CD4-positive, CD25-positive, alpha-beta regulatory T cell (primary cell): ENCODE results near the gene IL1RAPL1. TPM values are rescaled to one million over a fixed set of nuclear protein-coding genes. Genes with fewer than 3 reads are reported as not detected.

Source experiments
- ATAC-seq, 2 donors: fragments of 150-1000 bp; cut with Tn5 transposase; one replicate each; pipeline ENCODE4 v1.10.0; 2021; ENCODE audit warnings: low read depth in 2 of 2, moderate number of reproducible peaks in 2 of 2, moderate library complexity in 1 of 2
- DNase-seq, 3 donors: peaks; one replicate each; pipeline versions ENCODE4 v3.0.0 to v3.0.0-alpha.2; 2012 to 2022; ENCODE audit warnings: mixed read lengths in 1 of 3
- H3K27ac ChIP-seq: one replicate; pipeline ENCODE4 v1.7.0; 2013; ENCODE audit warnings: mild to moderate bottlenecking, low read length; ENCODE audit not compliant: insufficient read depth, poor library complexity, severe bottlenecking
- H3K27me3 ChIP-seq: one replicate; pipeline ENCODE4 v1.7.0; 2013; ENCODE audit warnings: low read length; ENCODE audit not compliant: control insufficient read depth, insufficient read depth
- H3K36me3 ChIP-seq: one replicate; pipeline ENCODE4 v1.7.0; 2013; ENCODE audit warnings: mild to moderate bottlenecking, low read length, moderate library complexity; ENCODE audit not compliant: control insufficient read depth, insufficient read depth
- H3K4me1 ChIP-seq: 2 replicates; pipeline ENCODE4 v1.7.0; 2013; ENCODE audit warnings: mild to moderate bottlenecking, low read length; ENCODE audit not compliant: insufficient read depth, control insufficient read depth, poor library complexity, severe bottlenecking
- H3K4me3 ChIP-seq: one replicate; pipeline ENCODE4 v1.7.0; 2013; ENCODE audit warnings: low read depth, mild to moderate bottlenecking, low read length, moderate library complexity
- H3K9me3 ChIP-seq, 2 experiments: 1 replicate in 1 of 2; 2 replicates in 1 of 2; pipeline ENCODE4 v1.7.0; 2013; ENCODE audit warnings: low read length in 2 of 2, mild to moderate bottlenecking in 1 of 2, moderate library complexity in 1 of 2; ENCODE audit not compliant: control insufficient read depth in 2 of 2
- H3K27ac Mint-ChIP-seq, 3 donors: one replicate each; pipeline ENCODE4 v1.8.0; 2020 to 2022; ENCODE audit warnings: mild to moderate bottlenecking in 3 of 3, mixed read lengths in 3 of 3, moderate library complexity in 2 of 3
- H3K27me3 Mint-ChIP-seq: one replicate; pipeline ENCODE4 v1.8.0; 2022; ENCODE audit warnings: mild to moderate bottlenecking, mixed read lengths
- H3K36me3 Mint-ChIP-seq: one replicate; pipeline ENCODE4 v1.8.0; 2020; ENCODE audit warnings: mixed read lengths
- H3K4me1 Mint-ChIP-seq, 4 donors: one replicate each; pipeline ENCODE4 v1.8.0; 2020 to 2022; ENCODE audit warnings: mixed read lengths in 4 of 4, mild to moderate bottlenecking in 1 of 4
- H3K4me3 Mint-ChIP-seq, 4 donors: one replicate each; pipeline ENCODE4 v1.8.0; 2020 to 2022; ENCODE audit warnings: mild to moderate bottlenecking in 4 of 4, mixed read lengths in 4 of 4, moderate library complexity in 3 of 4
- H3K9me3 Mint-ChIP-seq, 7 donors: one replicate each; pipeline ENCODE4 v1.8.0; 2020 to 2022; ENCODE audit warnings: mixed read lengths in 7 of 7, mild to moderate bottlenecking in 3 of 7, moderate library complexity in 2 of 7
- polyA plus RNA-seq, 4 donors: library from polyadenylated mRNA; unstranded; fragments of 300-500 nt; fragmentation: Illumina TruSeq; gene quantifications; one replicate each; pipeline ENCODE4 v1.2.3, GENCODE V29; 2021
- total RNA-seq: library from RNA; stranded (reverse); gene quantifications from one replicate; pipeline ENCODE4 v1.2.3, GENCODE V29; 2022

IL1RAPL1 gene
- total and polyA plus RNA-seq, 5 donors from 2014 or later: not detected

- Mint-ChIP-seq H3K4me1 (no peaks in the 10 kb centered on the region), H3K9me3 (peaks cover 0 to 8% (median 0%) of the 10 kb centered on the region in 7 donors), H3K36me3 (no peaks in the 10 kb centered on the region), H3K4me3 (no peak overlapping the region), H3K27ac (no peak overlapping the region), H3K27me3 (no peaks in the 10 kb centered on the region)
- Histone ChIP-seq H3K27me3 (no peaks in the 10 kb centered on the region), H3K27ac (no peak overlapping the region), H3K9me3 (no peaks in the 10 kb centered on the region), H3K4me1 (no peaks in the 10 kb centered on the region), H3K4me3 (no peak overlapping the region), H3K36me3 (no peaks in the 10 kb centered on the region)
- DNase-seq (no peak), ATAC-seq (no peak)
These were observed 5.7 kb upstream of the IL1RAPL1 start for GRCh38 chrX:28581522-28581921.

GRCh38 chrX:28582511-28582910 lies 4.7 kb upstream of the IL1RAPL1 start:
- H3K4me1 Mint-ChIP-seq: no peaks in the 10 kb centered on the region
- no peaks in the 10 kb centered on the region for H3K36me3 Mint-ChIP-seq
- H3K4me3 Mint-ChIP-seq: no peak overlapping the region
- H3K36me3 ChIP-seq: no peaks in the 10 kb centered on the region
- DNase-seq (no peak), ATAC-seq (no peak)
- H3K27me3 ChIP-seq: no peaks in the 10 kb centered on the region
- H3K27ac ChIP-seq: no peak overlapping the region
- H3K27ac Mint-ChIP-seq: no peak overlapping the region
- no peaks in the 10 kb centered on the region for H3K27me3 Mint-ChIP-seq
- peaks cover 0 to 8% (median 0%) of the 10 kb centered on the region in 7 donors for H3K9me3 Mint-ChIP-seq
- no peak overlapping the region for H3K4me3 ChIP-seq
- H3K4me1 ChIP-seq: no peaks in the 10 kb centered on the region
- H3K9me3 ChIP-seq: peaks cover 0 to 1% of the 10 kb centered on the region in 2 experiments

- Histone ChIP-seq H3K9me3 (peaks cover 0 to 1% of the 10 kb centered on the region in 2 experiments), H3K36me3 (no peaks in the 10 kb centered on the region), H3K27ac (no peak overlapping the region), H3K4me1 (no peaks in the 10 kb centered on the region), H3K4me3 (no peak overlapping the region), H3K27me3 (no peaks in the 10 kb centered on the region)
- no peak for ATAC-seq
- no peak overlapping the region for H3K4me3 Mint-ChIP-seq
- no peak for DNase-seq
- peaks cover 0 to 2% (median 0%) of the 10 kb centered on the region in 7 donors for H3K9me3 Mint-ChIP-seq
- H3K36me3 Mint-ChIP-seq: no peaks in the 10 kb centered on the region
- H3K27ac Mint-ChIP-seq: no peak overlapping the region
- no peaks in the 10 kb centered on the region for H3K27me3 Mint-ChIP-seq
- H3K4me1 Mint-ChIP-seq: no peaks in the 10 kb centered on the region
These were observed 3.2 kb upstream of the IL1RAPL1 start for GRCh38 chrX:28584025-28584424.

GRCh38 chrX:28585767-28586166 lies 1.5 kb upstream of the IL1RAPL1 start:
- no peaks in the 10 kb centered on the region for H3K4me1 ChIP-seq
- no peaks in the 10 kb centered on the region for H3K27me3 ChIP-seq
- H3K4me3 ChIP-seq: no peak overlapping the region
- no peaks in the 10 kb centered on the region for H3K27me3 Mint-ChIP-seq
- no peak for ATAC-seq
- no peak for DNase-seq
- H3K36me3 ChIP-seq: no peaks in the 10 kb centered on the region
- H3K9me3 ChIP-seq: peaks cover 0 to 1% of the 10 kb centered on the region in 2 experiments
- H3K4me1 Mint-ChIP-seq: no peaks in the 10 kb centered on the region
- no peaks in the 10 kb centered on the region for H3K36me3 Mint-ChIP-seq
- no peak overlapping the region for H3K27ac ChIP-seq
- H3K9me3 Mint-ChIP-seq: peaks cover 0 to 2% (median 0%) of the 10 kb centered on the region in 7 donors
- H3K27ac Mint-ChIP-seq: no peak overlapping the region
- H3K4me3 Mint-ChIP-seq: no peak overlapping the region

GRCh38 chrX:28586286-28586685 lies 960 bp upstream of the IL1RAPL1 start:
- Histone ChIP-seq H3K36me3 (no peaks in the 10 kb centered on the region), H3K27ac (no peak overlapping the region), H3K27me3 (no peaks in the 10 kb centered on the region), H3K9me3 (peaks cover 0 to 1% of the 10 kb centered on the region in 2 experiments), H3K4me1 (no peaks in the 10 kb centered on the region), H3K4me3 (no peak overlapping the region)
- no peak overlapping the region for H3K4me3 Mint-ChIP-seq
- DNase-seq (no peak), ATAC-seq (no peak)
- no peaks in the 10 kb centered on the region for H3K4me1 Mint-ChIP-seq
- peaks cover 0 to 2% (median 0%) of the 10 kb centered on the region in 7 donors for H3K9me3 Mint-ChIP-seq
- H3K36me3 Mint-ChIP-seq: no peaks in the 10 kb centered on the region
- H3K27me3 Mint-ChIP-seq: no peaks in the 10 kb centered on the region
- H3K27ac Mint-ChIP-seq: no peak overlapping the region

GRCh38 chrX:28589046-28589445 lies 1.8 kb downstream of the IL1RAPL1 start:
- no peaks in the 10 kb centered on the region for H3K36me3 Mint-ChIP-seq

GRCh38 chrX:28590396-28590795 lies 3.1 kb downstream of the IL1RAPL1 start:
- no peak overlapping the region for H3K27ac Mint-ChIP-seq
- H3K4me3 Mint-ChIP-seq: no peak overlapping the region
- Histone ChIP-seq H3K9me3 (peaks cover 0 to 1% of the 10 kb centered on the region in 2 experiments), H3K36me3 (no peaks in the 10 kb centered on the region), H3K4me3 (no peak overlapping the region), H3K27ac (no peak overlapping the region), H3K27me3 (no peaks in the 10 kb centered on the region), H3K4me1 (no peaks in the 10 kb centered on the region)
- H3K36me3 Mint-ChIP-seq: no peaks in the 10 kb centered on the region
- no peaks in the 10 kb centered on the region for H3K4me1 Mint-ChIP-seq
- DNase-seq: no peak
- no peaks in the 10 kb centered on the region for H3K27me3 Mint-ChIP-seq
- H3K9me3 Mint-ChIP-seq: peaks cover 0 to 6% (median 0%) of the 10 kb centered on the region in 7 donors
- no peak for ATAC-seq

More at GRCh38 chrX:28589046-28589445, 1.8 kb downstream of the IL1RAPL1 start:
- Histone ChIP-seq H3K27me3 (no peaks in the 10 kb centered on the region), H3K36me3 (no peaks in the 10 kb centered on the region), H3K27ac (no peak overlapping the region), H3K9me3 (peaks cover 0 to 1% of the 10 kb centered on the region in 2 experiments), H3K4me3 (no peak overlapping the region), H3K4me1 (no peaks in the 10 kb centered on the region)
- H3K27ac Mint-ChIP-seq: no peak overlapping the region
- H3K4me3 Mint-ChIP-seq: no peak overlapping the region
- no peaks in the 10 kb centered on the region for H3K27me3 Mint-ChIP-seq
- ATAC-seq (no peak), DNase-seq (no peak)
- peaks cover 0 to 4% (median 0%) of the 10 kb centered on the region in 7 donors for H3K9me3 Mint-ChIP-seq
- no peaks in the 10 kb centered on the region for H3K4me1 Mint-ChIP-seq

- no peak for ATAC-seq
- H3K36me3 Mint-ChIP-seq: no peaks in the 10 kb centered on the region
- H3K36me3 ChIP-seq: no peaks in the 10 kb centered on the region
- H3K4me3 Mint-ChIP-seq: no peak overlapping the region
- no peaks in the 10 kb centered on the region for H3K27me3 ChIP-seq
- peaks cover 0 to 6% (median 0%) of the 10 kb centered on the region in 7 donors for H3K9me3 Mint-ChIP-seq
- H3K4me1 ChIP-seq: no peaks in the 10 kb centered on the region
- H3K4me1 Mint-ChIP-seq: no peaks in the 10 kb centered on the region
- no peak for DNase-seq
- H3K27ac ChIP-seq: no peak overlapping the region
- H3K27ac Mint-ChIP-seq: no peak overlapping the region
- H3K4me3 ChIP-seq: no peak overlapping the region
- H3K27me3 Mint-ChIP-seq: no peaks in the 10 kb centered on the region
- H3K9me3 ChIP-seq: peaks cover 0 to 1% of the 10 kb centered on the region in 2 experiments
These were observed 4.3 kb downstream of the IL1RAPL1 start for GRCh38 chrX:28591542-28591941.
